ENCODE measurements around the gene ARSB.

DNA sequence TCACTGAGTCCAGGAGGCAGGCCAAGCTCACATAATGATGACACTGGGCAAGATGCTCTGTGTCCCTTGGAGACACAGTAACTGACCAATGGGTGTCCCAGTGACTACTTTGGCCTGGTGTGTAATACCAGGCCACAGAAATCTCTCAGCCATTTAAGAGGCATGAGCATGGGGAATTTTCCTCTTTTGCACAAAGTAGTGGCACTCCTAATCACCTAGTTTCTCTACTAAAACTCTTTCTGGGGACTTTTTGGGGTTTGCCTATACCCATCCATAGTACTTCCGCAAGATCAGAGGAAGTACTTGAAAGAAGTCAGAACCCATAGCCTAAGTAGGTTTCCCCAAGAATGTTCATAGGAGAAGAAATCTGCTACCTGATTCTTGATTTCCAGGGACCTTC is 161.9 kb downstream of the ARSB start:
- no peak for TF ChIP-seq DPF2 (IDR thresholded peaks at IDR 0.05)
- TF ChIP-seq EZH2 (IDR thresholded peaks at IDR 0.05; ENCODE audit: borderline replicate concordance, low read depth, low read length): no peak
- TF ChIP-seq, protein P1, sequence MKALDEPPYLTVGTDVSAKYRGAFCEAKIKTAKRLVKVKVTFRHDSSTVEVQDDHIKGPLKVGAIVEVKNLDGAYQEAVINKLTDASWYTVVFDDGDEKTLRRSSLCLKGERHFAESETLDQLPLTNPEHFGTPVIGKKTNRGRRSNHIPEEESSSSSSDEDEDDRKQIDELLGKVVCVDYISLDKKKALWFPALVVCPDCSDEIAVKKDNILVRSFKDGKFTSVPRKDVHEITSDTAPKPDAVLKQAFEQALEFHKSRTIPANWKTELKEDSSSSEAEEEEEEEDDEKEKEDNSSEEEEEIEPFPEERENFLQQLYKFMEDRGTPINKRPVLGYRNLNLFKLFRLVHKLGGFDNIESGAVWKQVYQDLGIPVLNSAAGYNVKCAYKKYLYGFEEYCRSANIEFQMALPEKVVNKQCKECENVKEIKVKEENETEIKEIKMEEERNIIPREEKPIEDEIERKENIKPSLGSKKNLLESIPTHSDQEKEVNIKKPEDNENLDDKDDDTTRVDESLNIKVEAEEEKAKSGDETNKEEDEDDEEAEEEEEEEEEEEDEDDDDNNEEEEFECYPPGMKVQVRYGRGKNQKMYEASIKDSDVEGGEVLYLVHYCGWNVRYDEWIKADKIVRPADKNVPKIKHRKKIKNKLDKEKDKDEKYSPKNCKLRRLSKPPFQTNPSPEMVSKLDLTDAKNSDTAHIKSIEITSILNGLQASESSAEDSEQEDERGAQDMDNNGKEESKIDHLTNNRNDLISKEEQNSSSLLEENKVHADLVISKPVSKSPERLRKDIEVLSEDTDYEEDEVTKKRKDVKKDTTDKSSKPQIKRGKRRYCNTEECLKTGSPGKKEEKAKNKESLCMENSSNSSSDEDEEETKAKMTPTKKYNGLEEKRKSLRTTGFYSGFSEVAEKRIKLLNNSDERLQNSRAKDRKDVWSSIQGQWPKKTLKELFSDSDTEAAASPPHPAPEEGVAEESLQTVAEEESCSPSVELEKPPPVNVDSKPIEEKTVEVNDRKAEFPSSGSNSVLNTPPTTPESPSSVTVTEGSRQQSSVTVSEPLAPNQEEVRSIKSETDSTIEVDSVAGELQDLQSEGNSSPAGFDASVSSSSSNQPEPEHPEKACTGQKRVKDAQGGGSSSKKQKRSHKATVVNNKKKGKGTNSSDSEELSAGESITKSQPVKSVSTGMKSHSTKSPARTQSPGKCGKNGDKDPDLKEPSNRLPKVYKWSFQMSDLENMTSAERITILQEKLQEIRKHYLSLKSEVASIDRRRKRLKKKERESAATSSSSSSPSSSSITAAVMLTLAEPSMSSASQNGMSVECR (CRISPR knock-in tag; IDR thresholded peaks at IDR 0.05): no peak
- TF ChIP-seq, protein P2, sequence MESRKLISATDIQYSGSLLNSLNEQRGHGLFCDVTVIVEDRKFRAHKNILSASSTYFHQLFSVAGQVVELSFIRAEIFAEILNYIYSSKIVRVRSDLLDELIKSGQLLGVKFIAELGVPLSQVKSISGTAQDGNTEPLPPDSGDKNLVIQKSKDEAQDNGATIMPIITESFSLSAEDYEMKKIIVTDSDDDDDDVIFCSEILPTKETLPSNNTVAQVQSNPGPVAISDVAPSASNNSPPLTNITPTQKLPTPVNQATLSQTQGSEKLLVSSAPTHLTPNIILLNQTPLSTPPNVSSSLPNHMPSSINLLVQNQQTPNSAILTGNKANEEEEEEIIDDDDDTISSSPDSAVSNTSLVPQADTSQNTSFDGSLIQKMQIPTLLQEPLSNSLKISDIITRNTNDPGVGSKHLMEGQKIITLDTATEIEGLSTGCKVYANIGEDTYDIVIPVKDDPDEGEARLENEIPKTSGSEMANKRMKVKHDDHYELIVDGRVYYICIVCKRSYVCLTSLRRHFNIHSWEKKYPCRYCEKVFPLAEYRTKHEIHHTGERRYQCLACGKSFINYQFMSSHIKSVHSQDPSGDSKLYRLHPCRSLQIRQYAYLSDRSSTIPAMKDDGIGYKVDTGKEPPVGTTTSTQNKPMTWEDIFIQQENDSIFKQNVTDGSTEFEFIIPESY (CRISPR knock-in tag; IDR thresholded peaks at IDR 0.05): no peak

Measured in K562 (cell line).